GM18526 (cell line): ENCODE data around the gene DPF1.

Experiments
- POLR2A ChIP-seq: IDR thresholded peaks from 3 replicates; pipeline ENCODE4 v1.6.1; 2011; ENCODE audit not compliant: insufficient read length; ENCODE audit errors: extremely low read depth

Gene DPF1

DNA sequence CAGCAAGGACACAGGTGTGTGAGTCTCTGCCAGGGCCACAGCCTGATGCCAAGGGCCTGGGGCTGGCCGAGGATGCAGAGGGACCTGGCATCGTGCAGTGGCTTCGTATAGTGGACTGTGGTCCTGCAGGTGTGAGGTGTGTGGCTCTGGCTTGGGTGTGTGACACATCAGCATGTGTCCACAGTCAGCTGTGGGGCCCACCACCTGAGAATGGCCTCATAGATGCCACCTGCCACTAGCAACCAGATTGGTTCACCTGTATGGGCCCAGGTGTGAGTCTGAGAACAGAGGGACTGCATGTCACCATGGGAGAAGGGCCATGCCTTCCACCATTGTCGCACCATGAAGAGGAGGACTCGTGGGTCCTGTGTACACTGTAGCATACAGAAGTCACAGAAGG lies 29.8 kb upstream of the DPF1 start:
- no peak for TF ChIP-seq POLR2A

DNA sequence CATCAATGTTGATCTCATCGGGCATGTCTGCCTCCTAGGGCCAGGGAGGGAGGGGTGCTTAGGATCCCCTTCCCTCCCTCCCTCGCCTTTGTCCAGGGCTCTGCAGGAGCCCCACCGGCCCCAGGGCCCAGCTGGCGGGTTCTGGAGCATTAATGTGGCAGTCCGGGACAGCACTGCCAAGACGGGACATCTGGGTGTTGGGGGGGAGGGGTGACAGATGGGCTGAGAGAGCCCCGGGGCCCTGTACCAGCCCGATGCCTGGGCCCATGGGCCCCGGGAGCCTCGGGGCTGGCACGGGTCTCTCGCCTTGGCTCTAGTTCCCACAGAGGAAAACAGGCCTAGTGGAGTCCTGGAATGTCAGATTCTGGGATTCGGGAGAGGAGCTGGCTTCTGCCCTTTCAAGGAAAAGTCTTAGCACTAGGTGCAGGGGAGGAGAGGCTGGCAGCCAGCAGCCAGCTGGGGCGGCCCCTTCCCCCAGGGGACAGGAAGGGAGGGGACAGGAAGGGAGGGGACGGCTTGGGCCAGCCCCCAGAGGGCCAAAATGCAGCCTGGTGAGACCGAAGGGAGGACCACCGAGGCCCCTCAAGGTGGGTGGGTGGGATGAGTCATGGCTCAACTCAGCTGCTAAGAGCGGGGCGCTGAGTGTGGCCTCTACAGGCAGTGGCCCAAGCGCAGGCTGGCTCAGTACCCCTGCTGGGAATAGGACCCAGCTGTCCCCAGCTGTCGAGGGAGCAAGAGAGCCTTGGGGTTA lies 29.1 kb upstream of the DPF1 start:
- no peak for TF ChIP-seq POLR2A

DNA sequence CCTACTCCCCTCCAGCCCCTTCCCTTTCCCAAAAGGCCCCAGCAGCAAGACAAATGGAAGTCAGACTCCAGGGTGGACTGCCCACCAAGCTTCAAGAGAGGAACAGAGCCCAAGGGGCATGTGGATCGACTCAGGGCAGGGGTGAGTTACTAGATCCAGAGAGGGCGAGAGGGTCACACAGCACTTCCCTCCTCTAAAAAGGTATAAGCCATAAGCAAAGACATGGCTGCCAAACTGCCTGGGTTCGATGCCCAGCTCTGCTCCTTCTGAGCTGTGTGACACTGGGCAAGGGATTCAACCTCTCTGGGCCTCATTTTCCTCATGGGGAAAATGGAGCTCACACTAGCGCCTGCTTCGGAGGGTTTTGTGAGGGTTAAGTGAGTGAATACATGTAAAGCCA lies 28.4 kb upstream of the DPF1 start:
- TF ChIP-seq POLR2A, result no peak

DNA sequence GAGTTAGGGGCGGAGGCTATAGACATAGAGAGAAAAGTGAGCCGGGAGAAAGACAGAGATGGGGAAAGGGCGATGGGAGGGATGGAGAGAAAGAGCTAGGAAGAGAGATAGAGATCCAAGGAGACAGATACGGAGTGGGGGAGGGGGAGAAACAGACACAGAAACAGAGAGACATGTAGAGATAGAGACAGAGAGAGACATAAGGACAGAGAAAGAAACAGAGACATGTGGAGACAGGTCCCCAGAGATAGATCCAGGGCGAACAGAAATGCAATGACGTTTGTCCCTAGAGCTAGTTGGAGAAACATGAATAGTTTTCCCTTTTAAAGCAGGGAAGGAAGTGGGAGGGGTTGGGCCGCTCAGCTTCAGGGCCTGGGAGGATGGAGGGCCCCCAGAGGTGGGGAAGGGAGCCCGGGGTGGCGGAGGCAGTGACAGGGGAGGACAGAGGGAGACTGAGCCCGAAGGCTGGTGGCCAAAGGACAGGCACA lies 27.6 kb upstream of the DPF1 start:
- no peak for TF ChIP-seq POLR2A

DNA sequence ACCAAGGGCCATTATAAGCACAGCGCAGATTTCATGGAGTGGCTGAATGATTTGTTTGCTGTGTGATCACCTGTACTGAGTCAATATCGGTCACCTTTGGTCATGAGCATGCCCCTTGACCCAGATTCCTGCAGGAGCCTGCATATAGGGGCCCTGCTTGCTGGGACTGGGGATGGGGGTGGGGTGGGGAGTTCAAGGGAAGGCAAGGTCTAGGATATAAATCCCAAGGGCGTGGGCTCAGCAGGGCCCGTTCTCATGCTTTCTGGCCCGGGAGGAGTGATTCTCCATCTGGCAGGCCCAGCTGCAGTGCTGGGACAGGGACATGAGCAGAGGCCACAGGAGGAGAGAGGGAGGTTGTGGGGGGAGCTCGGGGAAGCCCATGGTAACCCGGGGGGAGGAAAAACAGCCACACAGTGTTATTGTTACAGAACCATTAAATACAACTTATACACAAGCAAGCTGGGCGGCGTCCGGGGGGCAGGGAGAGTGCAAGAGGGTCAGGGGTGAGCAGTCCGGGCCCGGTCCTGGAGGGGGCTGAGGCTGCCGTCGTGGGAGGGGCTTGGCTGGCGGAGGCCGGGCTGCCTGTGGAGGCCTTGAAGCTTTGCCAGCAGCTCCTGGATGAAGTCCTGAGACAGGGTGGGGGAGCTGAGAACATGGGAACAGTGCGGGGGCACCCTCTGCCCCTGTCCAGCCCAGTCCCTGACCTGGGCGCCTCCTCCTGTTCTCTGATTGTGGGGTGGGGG lies 27.0 kb upstream of the DPF1 start:
- no peak for TF ChIP-seq POLR2A

DNA sequence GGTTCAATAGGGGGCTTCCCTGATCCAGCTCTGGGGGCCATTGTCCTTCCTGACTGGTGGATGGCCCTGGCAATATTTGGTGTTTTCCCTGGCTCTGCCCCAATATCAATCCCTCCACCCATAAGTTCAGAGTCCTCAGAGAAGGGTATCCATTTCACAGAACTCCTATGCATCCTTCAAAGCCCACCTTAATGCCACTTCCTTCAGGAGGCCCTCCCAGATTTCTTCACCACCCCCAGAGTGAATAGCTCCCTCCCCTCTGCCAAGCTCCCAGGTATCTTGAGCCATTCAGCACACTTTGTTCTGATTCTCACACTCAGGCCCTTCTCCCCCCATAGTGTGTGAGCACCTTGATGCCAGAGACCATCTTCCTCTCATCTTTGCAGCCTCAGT lies 26.4 kb upstream of the DPF1 start:
- no peak for TF ChIP-seq POLR2A

DNA sequence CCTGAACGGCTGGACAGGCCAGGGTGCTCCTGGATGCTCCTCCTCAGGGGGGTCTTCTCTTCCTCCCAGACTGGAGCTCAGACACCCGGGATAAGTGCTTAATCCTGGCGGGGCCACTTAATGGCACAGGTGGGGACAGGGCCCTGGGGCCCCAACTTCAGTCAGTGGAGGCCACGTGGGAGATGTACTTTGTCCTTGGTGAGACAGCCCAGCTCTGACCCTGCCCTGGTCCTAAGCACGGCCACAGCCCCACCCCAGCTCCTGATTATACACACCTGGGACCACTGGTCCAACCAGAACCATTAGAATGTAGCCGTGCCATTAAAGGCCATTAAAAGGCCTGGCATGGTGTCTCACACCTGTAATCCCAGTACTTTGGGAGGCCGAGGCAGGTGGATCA lies 24.4 kb upstream of the DPF1 start:
- no peak for TF ChIP-seq POLR2A

DNA sequence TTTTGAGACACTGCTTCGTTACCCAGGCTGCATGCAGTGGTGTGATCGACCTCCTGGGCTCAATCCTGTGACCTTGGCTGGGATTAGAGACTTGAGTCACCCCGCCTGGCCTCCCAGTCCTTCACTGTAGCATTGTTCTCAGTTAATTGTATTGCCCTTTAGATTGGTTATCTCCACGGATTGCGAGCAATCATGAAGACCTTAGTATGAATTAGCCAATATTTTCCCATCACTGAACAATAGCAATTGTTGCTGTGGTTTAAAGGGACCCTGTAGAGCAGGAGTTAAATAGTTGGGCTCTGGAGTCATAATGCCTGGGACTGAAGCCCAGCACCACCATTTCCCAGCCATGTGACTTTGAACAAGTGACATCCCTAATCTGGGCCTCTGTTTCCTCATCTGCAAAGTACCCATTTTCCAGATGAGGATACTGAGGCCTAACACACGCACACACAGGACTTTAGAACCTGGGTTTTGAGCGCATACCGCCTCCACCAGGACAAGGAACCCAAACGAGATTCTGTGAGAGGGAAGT lies 23.8 kb upstream of the DPF1 start:
- no peak for TF ChIP-seq POLR2A

DNA sequence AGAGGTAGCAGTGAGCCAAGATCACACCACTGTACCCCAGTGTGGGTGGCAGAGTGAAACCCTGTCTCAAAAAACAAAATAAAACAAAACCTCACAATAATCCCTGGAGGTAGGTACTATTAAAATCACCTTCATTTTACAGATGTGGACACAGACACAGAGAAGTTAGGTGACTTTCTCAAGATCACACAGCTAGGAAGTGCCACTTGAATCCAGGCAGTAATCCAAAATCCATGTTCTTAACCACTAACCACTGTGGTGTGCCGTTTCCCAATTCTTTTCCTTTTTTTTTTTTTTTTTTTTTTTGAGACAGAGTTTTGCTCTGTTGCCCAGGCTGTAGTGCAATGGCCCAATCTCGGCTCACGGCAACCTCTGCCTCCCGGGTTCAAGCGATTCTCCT lies 23.1 kb upstream of the DPF1 start:
- TF ChIP-seq POLR2A, result no peak

DNA sequence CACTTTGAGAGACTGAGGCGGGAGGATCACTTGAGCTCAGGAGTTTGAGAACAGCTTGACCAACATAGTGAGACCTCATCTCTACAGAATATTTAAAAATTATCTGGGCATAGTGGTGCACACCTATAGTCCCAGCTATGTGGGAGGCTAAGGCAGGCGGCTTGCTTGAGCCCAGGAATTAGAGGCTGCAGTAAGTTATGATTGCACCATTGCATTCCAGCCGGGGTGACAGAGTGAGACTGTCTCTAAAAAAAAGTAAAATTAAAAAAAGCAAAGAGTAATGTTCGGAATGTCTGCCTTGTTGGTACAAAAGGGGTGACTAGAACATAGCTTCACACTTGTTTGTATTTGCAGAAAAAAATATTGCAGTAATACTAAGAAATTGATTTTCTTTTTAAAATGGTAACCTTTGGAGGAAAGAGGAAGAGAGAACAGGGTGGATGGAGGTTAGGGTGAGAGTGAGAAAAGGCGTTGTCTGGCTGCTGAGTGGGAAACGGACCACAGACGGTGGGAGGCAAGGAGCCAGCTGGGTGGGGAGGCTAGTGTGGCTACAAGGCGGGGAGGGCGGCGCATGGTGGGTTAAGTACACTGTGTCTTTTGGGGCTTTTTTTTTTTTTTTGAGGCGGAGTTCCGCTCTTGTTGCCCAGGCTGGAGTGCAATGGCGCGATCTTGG lies 21.9 kb upstream of the DPF1 start:
- TF ChIP-seq POLR2A, result no peak

DNA sequence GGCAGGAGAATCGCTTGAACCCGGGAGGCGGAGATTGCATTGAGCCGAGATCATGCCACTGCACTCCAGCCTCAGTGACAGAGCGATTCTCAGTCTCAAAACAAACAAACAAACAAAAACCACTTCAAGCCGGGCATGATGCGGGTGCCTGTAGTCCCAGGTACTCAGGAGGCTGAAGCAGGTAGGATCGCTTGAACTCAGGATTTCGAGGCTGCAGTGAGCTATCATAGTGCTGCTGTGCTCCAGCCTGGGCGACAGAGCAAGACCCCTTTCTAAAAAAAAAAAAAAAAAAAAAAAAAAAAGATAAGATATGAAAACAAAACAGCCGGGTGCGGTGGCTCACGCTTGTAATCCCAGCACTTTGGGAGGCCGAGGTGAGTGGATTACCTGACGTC lies 19.3 kb upstream of the DPF1 start:
- no peak for TF ChIP-seq POLR2A

DNA sequence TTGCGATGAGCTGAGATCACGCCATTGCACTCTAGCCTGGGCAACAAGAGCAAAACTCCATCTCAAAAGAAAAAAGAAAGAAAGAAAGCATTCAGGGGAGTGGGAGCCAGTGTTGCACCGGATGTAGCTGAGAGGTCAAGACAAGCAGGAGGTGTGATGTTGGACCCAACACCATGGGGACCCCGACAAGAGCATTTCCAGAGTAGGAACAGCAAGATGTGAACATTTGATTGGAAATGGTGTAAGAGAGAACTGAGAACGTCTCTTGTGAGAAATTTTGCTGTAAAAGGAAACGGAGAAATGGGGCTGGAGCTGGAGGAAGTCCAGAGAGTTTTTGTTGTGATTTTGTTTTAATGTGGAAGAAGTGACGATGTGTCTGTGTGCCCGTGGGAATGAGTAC lies 15.8 kb upstream of the DPF1 start:
- no peak for TF ChIP-seq POLR2A

DNA sequence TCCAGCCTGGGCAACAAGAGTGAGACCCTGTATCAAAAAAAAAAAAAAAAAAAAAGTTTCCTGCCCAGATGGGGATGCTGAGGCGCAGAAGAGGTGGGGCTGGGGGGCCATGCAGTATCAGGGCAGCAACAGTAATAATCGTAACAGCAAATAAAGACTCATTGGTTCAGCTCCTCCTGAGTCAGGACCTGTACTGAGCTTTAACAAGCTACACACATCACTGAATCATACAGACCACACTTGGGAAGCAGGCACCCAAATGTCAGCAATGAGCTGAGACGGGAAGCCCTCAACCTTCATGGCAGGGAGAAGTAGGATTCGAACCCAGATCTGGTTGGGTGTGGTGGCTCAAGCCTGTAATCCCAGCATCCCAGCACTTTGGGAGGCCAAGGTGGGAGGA lies 10.6 kb upstream of the DPF1 start:
- TF ChIP-seq POLR2A, result no peak

DNA sequence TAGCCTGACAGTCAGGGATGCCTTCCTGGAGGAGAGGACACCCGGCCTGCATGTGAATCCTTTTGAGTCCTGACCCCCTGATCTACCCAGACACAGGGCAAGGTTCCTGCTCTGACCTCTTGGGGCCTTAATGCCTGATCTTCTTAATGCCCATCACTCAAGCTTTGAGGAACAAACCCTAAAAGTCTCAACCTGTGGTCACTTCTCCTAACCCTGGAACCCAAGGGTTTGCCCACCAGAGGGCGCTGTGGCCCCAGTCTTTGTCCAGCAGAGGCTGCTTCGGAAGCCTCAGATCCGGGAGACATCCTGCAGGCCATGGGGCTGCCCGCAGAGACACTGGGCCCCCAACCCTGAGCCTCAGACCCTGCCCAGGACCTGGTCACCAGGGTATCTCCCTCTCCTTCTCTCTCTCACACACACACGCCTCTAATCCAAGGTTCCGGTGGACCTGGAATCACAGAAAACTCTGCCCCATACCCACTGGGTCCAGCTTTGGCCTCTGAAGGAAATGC lies 9.8 kb upstream of the DPF1 start:
- TF ChIP-seq POLR2A, result no peak

DNA sequence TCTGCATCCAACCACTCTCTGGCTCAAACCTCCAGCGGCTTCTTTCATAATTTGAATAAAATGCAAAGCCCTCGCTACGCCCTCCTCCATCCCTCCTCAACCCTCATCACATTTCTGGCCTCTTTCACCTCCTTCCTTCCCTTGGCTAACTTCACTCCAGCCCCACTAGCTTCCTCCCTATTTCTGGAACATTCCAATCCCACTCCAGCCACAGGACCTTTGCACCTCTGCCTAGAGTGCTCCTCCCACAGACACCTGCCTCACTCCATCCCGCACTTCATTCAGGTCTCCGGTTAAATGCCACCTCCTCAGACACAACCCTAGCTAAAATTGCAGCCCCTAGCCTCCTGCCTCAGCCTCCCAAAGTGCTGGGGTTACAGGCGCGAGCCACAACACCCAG lies 7.9 kb upstream of the DPF1 start:
- TF ChIP-seq POLR2A, result no peak
